HG03442 (cell line): Measurements from ENCODE around the gene TRIM6.
"Not testable (repeated sequence)": the region's sequence is repeated elsewhere in the genome, so short reads cannot be mapped to it uniquely, and the experiment has no call there.

Experiments
- ATAC-seq: cut with Tn5 transposase; IDR thresholded peaks from one replicate; pipeline ENCODE4 v1.9.1; 2021; ENCODE audit warnings: mild to moderate bottlenecking, moderate library complexity; ENCODE audit not compliant: unreplicated experiment

The TRIM6 gene, protein sequence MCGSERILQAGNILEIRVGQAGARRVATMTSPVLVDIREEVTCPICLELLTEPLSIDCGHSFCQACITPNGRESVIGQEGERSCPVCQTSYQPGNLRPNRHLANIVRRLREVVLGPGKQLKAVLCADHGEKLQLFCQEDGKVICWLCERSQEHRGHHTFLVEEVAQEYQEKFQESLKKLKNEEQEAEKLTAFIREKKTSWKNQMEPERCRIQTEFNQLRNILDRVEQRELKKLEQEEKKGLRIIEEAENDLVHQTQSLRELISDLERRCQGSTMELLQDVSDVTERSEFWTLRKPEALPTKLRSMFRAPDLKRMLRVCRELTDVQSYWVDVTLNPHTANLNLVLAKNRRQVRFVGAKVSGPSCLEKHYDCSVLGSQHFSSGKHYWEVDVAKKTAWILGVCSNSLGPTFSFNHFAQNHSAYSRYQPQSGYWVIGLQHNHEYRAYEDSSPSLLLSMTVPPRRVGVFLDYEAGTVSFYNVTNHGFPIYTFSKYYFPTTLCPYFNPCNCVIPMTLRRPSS

DNA sequence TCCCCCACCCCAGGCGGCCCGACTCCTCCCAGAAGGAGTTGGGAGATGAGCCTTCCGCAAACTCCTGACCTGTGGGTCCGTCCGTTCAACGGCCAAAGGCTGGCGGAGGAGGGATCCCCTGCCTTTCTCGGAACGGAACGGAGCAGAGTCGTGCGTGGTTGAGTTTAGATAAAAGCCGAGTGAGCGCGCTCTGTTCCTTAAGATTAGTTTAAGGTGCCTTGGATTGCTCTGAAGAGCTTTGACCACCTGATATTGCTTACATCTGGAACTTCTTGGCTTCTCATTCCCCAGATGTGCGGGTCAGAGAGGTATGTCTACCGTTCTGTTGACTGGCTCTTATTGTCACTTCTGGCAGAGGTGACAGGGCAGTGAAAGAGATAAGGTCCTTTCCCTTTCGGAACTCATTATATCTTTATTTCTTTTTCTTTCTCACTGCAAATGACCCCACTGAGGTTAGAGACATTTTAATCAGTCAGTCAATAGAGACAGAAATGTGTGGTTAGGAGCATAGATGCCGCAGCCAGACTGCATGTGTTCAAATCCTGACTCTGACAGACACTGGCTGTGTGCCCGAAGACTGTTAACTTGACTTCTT, at the start of gene TRIM6:
TRIM6 (plus strand) TSS at position 31 of the 595 bp plus-strand sequence; CDS start at position 292, 261 bp downstream.
- peak; percentile 44 for ATAC-seq

GRCh38 chr11:5547982-5548381, 48.5 kb upstream of the TRIM6 start:
- ATAC-seq: peak; percentile 47

DNA sequence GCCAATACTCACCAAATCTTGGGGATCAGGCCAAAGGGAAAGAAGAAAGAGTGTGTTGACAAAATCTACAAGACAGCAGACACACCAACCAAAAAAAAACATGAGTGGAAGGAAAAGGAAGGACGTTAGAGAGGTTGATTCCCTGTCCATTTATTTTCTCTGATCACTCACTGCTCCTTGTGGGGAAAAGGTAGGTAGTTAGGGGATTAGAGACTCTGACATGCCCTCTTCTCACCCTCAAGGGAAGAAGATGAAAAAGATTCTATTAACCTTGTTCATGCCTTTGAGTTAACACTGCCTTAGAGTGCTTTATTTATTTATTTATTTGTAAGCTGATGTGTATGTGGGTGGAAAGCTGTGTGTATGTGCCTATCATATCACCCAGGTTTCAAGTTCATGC, 48.0 kb upstream of the TRIM6 start, which contains the start of gene OR52H1:
OR52H1 (minus strand) TSS at position 101 of the 400 bp plus-strand sequence. CDS start 3,035 bp downstream, outside the sequence.
- ATAC-seq: no peak

DNA sequence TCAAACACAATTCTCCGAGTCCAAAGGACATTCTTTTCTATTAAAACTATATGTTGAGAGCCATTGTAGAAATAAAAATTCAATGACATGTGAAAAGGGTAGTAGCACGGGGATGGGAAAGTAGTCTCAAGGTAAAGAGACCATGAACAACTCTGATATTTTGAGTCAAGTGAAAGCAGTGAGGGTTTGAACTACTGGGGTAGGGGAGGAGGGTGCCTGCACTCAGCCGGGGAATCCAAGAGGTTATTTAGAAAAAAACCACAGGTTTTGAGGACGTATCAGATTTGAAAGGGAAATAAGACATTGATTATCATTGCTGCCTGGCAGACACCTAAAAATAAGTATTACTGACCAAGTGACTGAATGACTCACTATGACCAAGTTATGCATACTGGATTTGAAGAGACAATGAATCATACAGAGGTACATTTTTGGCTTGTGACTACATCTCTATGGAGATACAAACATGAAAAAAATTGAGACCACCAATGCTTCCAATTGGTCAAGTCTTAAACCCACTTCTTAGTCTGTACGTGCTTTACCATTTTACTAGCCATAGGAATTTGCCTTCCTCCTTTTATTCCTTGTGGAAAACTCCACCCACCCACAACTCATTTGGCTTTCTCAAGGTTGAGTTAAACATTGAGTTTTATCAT, 45.9 kb upstream of the TRIM6 start:
- peak; percentile 76 for ATAC-seq

GRCh38 chr11:5553343-5553742, 43.1 kb upstream of the TRIM6 start:
- ATAC-seq: no peak

DNA sequence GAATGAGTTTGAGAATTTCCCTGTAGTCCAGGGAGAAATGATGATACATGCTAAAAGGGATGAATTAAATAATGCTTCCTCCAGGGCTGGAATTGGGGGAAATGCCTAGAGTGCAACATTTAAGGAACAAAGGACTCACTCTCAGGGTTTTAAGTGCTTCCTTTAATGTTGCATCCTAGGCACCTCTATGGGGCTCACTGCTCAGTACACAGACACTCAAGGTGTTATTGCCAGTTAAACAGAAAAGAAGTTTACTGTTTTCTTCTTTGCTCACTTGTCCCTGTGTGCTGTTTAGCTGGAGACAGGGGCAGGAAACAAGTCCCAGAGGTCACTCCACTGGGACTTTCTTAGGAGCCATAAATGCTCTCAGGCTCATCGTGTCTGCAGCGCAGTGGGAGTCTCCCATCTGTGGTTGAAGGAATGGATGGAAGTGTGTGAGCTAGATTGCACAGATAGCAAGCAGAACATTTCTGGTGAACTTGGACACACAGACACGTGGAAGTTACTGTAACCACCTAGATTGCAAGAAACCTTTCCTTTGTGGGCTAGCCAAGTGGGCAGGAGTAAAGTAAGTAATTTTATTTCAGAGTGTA, 39.7 kb upstream of the TRIM6 start:
- ATAC-seq: no peak

DNA sequence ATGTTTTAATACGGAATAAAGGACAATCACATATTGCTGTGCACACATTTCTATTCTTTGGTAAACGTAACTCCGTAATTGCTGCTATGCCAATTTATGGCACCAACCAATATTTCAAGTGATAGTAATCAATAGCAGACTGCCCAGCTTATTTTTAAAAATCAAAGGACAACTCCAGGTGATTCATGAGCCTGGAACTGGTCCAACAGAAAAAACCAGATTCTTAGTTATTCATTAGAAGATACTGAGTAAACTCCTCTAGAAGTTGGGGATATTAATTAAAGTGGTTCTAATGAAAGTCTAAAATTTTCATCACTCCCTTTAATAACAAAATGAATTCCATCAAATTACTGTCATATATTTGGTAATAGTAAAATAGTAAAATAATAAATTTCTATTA, 38.7 kb upstream of the TRIM6 start:
- no peak for ATAC-seq

DNA sequence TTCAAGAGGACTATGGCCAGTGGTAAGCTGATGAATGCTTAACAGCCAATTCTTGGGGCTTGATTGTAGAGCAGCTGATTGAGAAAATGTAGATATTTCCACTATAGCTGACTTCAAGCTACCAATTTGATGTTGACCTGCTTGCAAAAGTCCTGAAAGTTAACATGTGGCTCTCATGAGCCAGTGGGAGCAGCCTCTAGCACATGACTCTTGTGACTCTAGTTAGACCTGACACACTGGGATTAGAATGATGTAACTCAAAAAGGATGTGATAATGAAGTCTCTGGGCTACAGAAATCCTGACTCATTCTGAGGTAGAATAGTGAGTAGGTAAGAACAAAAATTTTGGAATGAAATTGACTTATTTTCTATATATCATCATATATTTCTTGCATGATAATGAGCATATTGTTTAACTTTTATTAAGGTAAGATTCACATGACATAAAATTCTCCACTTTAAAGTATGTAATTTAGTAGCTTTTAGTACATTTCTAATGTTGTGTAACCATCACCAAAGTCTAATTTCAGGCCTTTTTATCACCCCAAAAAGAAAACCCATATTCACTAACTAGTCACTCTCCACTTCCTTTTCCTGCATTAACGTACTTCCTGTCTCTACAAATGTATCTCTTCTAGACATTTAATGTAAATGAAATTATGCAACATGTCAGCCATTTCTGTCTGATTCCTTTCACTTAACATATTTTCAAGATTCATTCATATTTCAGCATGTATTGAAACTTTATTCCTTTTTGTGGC, 32.0 kb upstream of the TRIM6 start:
- no peak for ATAC-seq

- ATAC-seq: no peak
Measured at GRCh38 chr11:5574654-5575053, 21.8 kb upstream of the TRIM6 start.

DNA sequence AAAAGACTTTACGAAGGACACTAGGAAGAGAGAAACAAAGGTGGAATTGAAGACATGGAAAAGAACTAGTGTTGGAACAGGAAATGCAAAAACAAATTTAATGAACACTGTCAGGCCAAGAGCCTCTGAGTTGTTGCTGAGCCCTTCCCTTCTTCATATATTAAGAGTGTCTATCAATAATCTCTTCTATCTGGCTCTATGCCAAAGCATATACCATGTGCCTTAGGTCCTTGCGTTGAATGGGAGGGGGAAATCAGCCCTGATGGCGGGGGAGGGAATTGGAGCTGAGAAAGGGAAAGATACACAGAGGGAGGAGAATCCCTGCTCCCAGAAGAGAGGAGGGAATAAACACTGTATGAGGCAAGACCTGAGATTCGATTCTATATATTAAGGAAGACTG, 21.3 kb upstream of the TRIM6 start:
- no peak for ATAC-seq

DNA sequence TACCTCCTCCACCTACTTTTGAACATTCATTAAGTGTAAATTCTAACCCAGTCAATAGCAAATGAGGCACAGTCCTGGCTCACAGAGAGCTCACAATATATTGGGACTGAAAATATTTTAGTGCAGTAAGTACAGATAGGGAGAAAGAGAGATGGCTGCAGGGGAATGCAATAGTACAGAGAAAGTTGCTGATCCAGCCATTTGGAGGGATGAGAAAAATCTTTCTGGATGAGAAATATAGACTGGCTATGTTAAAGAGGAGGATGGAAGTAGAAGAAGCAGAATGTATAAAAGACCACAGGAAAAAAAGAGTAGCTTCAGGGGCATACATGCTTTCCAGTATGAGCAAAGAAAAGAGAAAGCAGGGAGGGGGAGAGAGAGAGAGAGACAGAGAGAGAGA, 19.3 kb upstream of the TRIM6 start:
- ATAC-seq: no peak

DNA sequence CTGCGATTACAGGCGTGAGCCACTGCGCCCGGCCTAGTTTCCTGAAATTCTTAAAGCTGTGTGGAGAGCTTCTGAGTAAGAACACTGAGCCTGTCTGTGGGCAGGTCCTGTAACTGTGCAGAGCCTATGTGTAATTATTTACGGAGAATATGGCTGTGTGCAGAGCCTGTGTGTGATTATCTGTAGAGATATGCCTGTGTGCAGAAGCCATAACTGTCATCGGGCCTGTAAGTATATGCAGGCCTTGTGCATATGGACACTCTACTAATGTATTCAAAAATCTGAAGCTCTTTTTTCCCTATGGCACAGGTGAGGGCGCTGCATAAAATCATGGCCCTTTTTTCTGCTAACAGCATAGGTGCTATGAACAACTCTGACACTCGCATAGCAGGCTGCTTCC, 15.9 kb upstream of the TRIM6 start, which contains the start of gene OR52B6:
OR52B6 (plus strand) TSS at position 301 of the 400 bp plus-strand sequence; CDS start at position 301, 0 bp downstream.
- ATAC-seq: no peak

- ATAC-seq: no peak
Measured at GRCh38 chr11:5581014-5581413, 15.4 kb upstream of the TRIM6 start.

DNA sequence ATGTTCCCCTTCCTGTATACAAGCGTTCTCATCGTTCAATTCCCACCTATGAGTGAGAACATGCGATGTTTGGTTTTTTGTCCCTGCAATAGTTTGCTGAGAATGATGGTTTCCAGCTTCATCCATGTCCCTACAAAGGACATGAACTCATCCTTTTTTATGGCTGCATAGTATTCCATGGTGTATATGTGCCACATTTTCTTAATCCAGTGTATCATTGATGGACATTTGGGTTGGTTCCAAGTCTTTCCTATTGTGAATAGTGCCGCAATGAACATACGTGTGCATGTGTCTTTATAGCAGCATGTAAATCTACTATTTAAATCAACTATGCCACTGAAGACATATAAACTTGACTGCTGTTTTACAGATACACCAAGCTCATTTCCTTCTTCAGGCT, 12.0 kb upstream of the TRIM6 start:
- not testable (repeated sequence) for ATAC-seq

GRCh38 chr11:5589906-5590305, 6.5 kb upstream of the TRIM6 start:
- ATAC-seq: not testable (repeated sequence)

DNA sequence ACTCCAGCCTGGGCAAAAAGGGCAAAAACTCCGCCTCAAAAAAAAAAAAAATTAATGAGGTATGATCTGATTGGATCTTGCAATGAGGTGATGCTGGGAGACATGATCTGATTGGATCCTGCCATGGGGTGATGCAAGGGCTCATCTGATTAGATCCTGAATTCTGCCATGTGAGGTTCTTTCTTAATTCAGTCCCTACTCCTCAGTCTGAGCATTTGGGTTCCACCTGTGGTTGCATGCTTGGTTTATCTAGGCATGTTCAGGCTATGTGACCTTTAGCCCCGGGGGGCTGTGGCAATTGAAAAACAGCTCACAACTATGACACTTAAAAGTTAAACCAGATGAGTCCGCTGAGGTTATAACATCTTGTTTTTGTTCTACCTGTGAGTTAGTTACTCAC, 4.8 kb upstream of the TRIM6 start:
- ATAC-seq: no peak

- no peak for ATAC-seq
Measured at GRCh38 chr11:5592615-5593014, 3.8 kb upstream of the TRIM6 start.

DNA sequence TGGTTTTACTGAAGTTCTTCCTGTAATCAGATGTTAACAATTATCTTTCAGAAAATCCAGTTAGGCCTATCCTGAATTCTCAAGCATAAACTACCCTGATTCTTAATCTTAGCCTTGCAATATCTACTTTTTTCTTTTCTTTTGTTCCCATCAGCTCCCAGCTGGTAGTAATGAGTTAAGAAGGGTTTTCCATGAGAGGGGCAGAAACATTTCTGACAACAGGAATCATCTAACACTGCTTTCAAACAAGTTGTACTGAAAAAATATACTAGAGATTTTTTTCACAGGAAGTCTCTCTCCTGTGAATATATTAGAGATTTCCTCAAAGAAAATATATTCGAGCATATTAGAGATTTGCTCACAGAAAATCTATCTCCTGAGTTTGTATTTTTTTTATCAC, 3.3 kb upstream of the TRIM6 start:
- ATAC-seq: no peak

GRCh38 chr11:5597953-5598352, 1.5 kb downstream of the TRIM6 start:
- ATAC-seq: no peak

DNA sequence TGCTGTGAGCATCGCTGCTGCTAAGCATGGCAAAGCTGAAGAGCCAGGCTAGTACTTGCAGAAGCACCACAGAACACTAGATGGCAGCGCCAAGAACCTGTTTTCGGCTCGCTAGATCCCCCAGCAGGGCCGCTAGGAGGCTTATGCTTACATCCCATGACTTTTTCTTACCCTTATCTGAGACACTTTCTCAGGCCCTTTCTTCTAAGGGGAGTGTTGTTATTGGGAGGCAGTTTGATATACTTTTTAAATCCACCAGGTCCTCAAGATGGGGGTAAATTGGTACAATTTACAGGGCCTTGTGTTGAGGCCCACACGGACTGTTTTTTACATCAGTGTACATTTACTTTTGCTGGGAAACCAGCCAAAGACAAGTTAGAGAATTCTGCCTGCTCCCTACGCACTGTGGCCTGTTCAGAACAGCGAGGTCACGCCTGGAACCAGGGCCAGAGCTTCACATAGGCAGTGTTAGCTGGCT, 4.0 kb downstream of the TRIM6 start:
- ATAC-seq: peak; percentile 83
